Left lung (tissue), 10 donors: Measurements from ENCODE around the gene SMAD6. TPM values are rescaled to one million over a fixed set of nuclear protein-coding genes. Genes with fewer than 3 reads are reported as not detected.

Experiments
- ATAC-seq: fragments of 200-7000 bp; cut with Tn5 transposase; one replicate; pipeline ENCODE4 v1.9.1; 2020; ENCODE audit warnings: moderate library complexity
- DNase-seq, 4 donors: peaks; one replicate each; pipeline ENCODE4 v3.0.0-alpha.2; 2013 to 2020
- H3K27ac ChIP-seq, 2 donors: fragments of 200-600 bp; sonication (generic) in 1 of 2; one replicate each; pipeline versions ENCODE4 v1.5.0 to v1.8.0; 2020 to 2021
- H3K27me3 ChIP-seq, 2 donors: fragments of 200-600 bp; sonication (generic) in 1 of 2; one replicate each; pipeline versions ENCODE4 v1.5.0 to v1.8.0; 2020 to 2021
- H3K36me3 ChIP-seq, 2 donors: fragments of 200-600 bp; sonication (generic) in 1 of 2; one replicate each; pipeline versions ENCODE4 v1.5.0 to v1.8.0; 2020 to 2021
- H3K4me1 ChIP-seq, 2 donors: fragments of 200-600 bp; one replicate each; pipeline ENCODE4 v1.8.0; 2021
- H3K4me3 ChIP-seq, 2 donors: fragments of 200-600 bp; sonication (generic) in 1 of 2; one replicate each; pipeline versions ENCODE4 v1.5.0 to v1.8.0; 2020 to 2021; ENCODE audit warnings: mild to moderate bottlenecking in 1 of 2
- H3K9me3 ChIP-seq, 2 donors: fragments of 200-600 bp; sonication (generic) in 1 of 2; one replicate each; pipeline versions ENCODE4 v1.5.0 to v1.8.0; 2020 to 2021
- intact Hi-C, 2 donors: fragments of 100-400 bp; cut with DNase I; formaldehyde crosslinking; loops; one replicate each; pipeline versions ENCODE4 v1.11.2 to v1.14.2; 2022
- polyA plus RNA-seq, 6 donors: library from polyadenylated mRNA; unstranded; fragments of 120-200 nt; gene quantifications; one replicate each; pipeline ENCODE4 v1.2.1, GENCODE V29; 2013; ENCODE audit not compliant: insufficient read length in 6 of 6
- total RNA-seq, 2 donors: library from RNA; stranded (reverse); fragmentation: NEBNext Ultra II Directional; extraction: Animal tissue kit (Norgen Biotek cat#: 25700); gene quantifications; one replicate each; pipeline ENCODE4 v1.2.1, GENCODE V29; 2021
- TF ChIP-seq, protein P1 (sequence below), 2 donors: fragments of 200-600 bp; sonication (generic) in 1 of 2; IDR thresholded peaks; one replicate each; pipeline versions ENCODE4 v1.5.0 to v1.8.0; 2021; ENCODE audit warnings: antibody characterized with exemption in 2 of 2
- donor health status: DM: no; HTN: yes; CAD: no.
- donor health status: DM: no; HTN: no; CAD: no.

Gene SMAD6
- total and polyA plus RNA-seq, 8 donors, result 25.0 to 110 (median 32.0) TPM

GRCh38 chr15:66798426-66799061 lies 96.5 kb downstream of the SMAD6 start:
- DNase-seq (no peak), ATAC-seq (no peak)
- H3K27ac ChIP-seq, result no peak overlapping the region
- H3K4me1 ChIP-seq, result peaks cover 16 to 17% of the 10 kb centered on the region in 2 donors
- no peaks in the 10 kb centered on the region for H3K27me3 ChIP-seq
- TF ChIP-seq, protein P1, sequence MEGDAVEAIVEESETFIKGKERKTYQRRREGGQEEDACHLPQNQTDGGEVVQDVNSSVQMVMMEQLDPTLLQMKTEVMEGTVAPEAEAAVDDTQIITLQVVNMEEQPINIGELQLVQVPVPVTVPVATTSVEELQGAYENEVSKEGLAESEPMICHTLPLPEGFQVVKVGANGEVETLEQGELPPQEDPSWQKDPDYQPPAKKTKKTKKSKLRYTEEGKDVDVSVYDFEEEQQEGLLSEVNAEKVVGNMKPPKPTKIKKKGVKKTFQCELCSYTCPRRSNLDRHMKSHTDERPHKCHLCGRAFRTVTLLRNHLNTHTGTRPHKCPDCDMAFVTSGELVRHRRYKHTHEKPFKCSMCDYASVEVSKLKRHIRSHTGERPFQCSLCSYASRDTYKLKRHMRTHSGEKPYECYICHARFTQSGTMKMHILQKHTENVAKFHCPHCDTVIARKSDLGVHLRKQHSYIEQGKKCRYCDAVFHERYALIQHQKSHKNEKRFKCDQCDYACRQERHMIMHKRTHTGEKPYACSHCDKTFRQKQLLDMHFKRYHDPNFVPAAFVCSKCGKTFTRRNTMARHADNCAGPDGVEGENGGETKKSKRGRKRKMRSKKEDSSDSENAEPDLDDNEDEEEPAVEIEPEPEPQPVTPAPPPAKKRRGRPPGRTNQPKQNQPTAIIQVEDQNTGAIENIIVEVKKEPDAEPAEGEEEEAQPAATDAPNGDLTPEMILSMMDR (IDR thresholded peaks at IDR 0.05), result no peak
- H3K9me3 ChIP-seq, result no peaks in the 10 kb centered on the region
- intact Hi-C loops, result no loop called here
- no peaks in the 10 kb centered on the region for H3K36me3 ChIP-seq
- no peak overlapping the region for H3K4me3 ChIP-seq

- Histone ChIP-seq H3K9me3 (no peaks in the 10 kb centered on the region), H3K4me1 (peaks cover 23 to 24% of the 10 kb centered on the region in 2 donors), H3K4me3 (no peak overlapping the region), H3K27ac (no peak overlapping the region), H3K36me3 (no peaks in the 10 kb centered on the region), H3K27me3 (no peaks in the 10 kb centered on the region)
- DNase-seq (no peak), ATAC-seq (no peak)
- TF ChIP-seq, protein P1 (IDR thresholded peaks at IDR 0.05), result no peak
- intact Hi-C loops, result no loop called here
Measured at GRCh38 chr15:66799242-66799641, 97.2 kb downstream of the SMAD6 start.

DNA sequence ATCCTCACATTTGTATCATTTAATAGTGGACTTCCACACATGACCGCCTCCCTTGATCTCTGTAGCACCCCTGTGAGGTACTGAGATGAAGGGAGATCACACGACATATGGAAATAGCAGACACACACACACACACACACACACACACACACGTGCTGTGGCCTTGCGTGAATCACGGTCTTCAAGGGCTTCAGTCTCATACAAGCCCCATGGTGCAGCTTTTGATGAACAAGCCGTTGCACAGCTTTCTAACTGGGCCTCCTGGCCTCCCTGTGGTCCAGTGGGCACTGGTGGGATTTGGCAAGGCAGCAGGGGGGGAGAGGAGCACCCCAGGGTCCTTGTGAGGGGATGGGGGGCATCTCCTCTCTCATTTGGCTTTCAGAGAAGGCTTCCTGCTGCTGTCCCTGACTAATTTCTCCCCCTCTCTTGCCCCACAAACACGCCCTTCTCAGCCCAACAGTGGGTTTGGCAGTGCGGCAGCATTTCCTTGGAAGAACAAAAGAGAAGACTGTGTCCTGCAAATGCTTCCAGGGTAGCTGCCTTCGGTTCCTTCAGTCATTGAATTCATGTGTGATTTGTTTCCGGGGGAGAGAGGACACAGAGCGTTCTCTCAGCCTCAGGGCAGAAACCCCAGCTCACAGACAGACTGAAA lies 98.7 kb downstream of the SMAD6 start:
- TF ChIP-seq, protein P1 (IDR thresholded peaks at IDR 0.05), result no peak
- Histone ChIP-seq H3K27ac (no peak overlapping the region), H3K9me3 (no peaks in the 10 kb centered on the region), H3K4me1 (peaks cover 31 to 39% of the 10 kb centered on the region in 2 donors), H3K27me3 (no peaks in the 10 kb centered on the region), H3K4me3 (no peak overlapping the region), H3K36me3 (no peaks in the 10 kb centered on the region)
- intact Hi-C loops, result no loop called here
- ATAC-seq (no peak), DNase-seq (no peak)

DNA sequence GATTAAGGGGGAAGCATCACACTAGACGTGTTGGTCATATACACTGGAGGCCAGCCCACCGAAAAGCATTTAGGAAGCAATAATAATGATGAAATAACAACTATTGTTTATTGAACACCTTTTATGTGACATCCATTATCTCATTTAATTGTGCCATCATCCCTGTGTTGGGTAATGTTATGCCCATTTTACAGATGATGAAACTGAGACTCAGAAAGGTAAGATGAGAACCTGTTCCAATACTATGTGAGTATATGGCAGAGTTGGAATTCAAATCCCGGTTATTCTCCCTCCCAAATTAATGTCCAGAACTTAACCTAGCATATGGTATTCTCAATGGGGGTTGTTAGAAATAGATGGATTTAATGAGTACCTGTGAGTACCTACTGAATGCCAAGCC lies 99.2 kb downstream of the SMAD6 start:
- no peaks in the 10 kb centered on the region for H3K27me3 ChIP-seq
- no peak overlapping the region for H3K27ac ChIP-seq
- H3K4me1 ChIP-seq, result peaks cover 31 to 39% of the 10 kb centered on the region in 2 donors
- H3K9me3 ChIP-seq, result no peaks in the 10 kb centered on the region
- H3K4me3 ChIP-seq, result no peak overlapping the region
- TF ChIP-seq, protein P1 (IDR thresholded peaks at IDR 0.05), result no peak
- DNase-seq (no peak), ATAC-seq (no peak)
- H3K36me3 ChIP-seq, result no peaks in the 10 kb centered on the region
- intact Hi-C loops, result no loop called here
